ENCODE data around the gene CLDN8.

CLDN8 gene

DNA sequence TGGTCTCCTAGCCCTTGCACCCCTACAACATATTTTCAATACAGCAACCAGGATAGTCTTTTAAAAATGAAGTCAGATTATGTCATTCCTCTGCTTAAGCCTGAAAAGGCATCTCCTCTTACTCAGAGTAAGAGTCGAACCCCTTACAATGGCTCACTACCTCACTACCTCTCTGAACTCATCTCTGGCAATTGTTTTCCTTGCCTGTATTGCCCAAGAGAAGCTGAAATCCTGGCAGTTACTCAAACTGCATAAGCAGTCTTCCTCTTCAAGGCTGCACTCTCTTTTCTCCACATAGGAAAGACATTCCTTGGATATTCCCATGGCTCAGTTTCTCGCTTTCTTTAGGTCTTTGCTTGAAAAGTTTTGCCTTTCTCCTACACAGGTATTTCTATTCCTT, 22.7 kb downstream of the CLDN8 start:
- no peak overlapping the region for H3K4me3 ChIP-seq (ENCODE audit: control insufficient read depth, low read depth, low read length)
- no peak for TF ChIP-seq CTCF (IDR thresholded peaks at IDR 0.05; ENCODE audit: control insufficient read depth, insufficient read depth, low read depth, low read length, missing control alignments)
- DNase-seq (ENCODE audit: low read depth): no peak

- no peak for TF ChIP-seq CTCF (IDR thresholded peaks at IDR 0.05; ENCODE audit: control insufficient read depth, insufficient read depth, low read depth, low read length, missing control alignments)
- H3K4me3 ChIP-seq (ENCODE audit: control insufficient read depth, low read depth, low read length): no peak overlapping the region
- no peak for DNase-seq (ENCODE audit: low read depth)
These were observed 25.3 kb downstream of the CLDN8 start for GRCh38 chr21:30190554-30190953.

GRCh38 chr21:30189773-30190172, 26.1 kb downstream of the CLDN8 start:
- TF ChIP-seq CTCF (IDR thresholded peaks at IDR 0.05; ENCODE audit: control insufficient read depth, insufficient read depth, low read depth, low read length, missing control alignments): no peak
- no peak overlapping the region for H3K4me3 ChIP-seq (ENCODE audit: control insufficient read depth, low read depth, low read length)
- DNase-seq (ENCODE audit: low read depth): no peak

- no peak for TF ChIP-seq CTCF (IDR thresholded peaks at IDR 0.05; ENCODE audit: control insufficient read depth, insufficient read depth, low read depth, low read length, missing control alignments)
- H3K4me3 ChIP-seq (ENCODE audit: control insufficient read depth, low read depth, low read length): no peak overlapping the region
- DNase-seq (ENCODE audit: low read depth): no peak
These were observed 29.7 kb downstream of the CLDN8 start for GRCh38 chr21:30186242-30186641.

DNA sequence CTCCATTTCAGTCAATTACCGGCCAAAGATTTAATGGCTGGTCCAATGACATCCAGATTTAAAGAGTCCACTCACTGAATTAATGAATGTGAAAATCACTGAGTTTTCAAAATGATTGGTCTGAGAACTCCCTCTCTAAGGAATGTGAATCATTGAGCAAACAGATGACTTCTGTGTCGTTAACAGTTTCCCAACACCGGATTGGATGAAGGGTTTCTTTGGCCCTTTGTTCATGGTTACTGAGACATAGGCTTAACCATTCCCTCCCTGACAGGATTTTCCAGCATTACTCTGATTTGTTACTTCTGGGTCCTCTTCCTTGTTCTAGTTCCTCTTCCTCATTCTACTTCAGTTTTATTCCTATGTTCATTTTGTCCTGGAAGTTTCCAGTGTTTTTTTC, 47.8 kb downstream of the CLDN8 start:
- TF ChIP-seq CTCF (IDR thresholded peaks at IDR 0.05; ENCODE audit: control insufficient read depth, insufficient read depth, low read depth, low read length, missing control alignments): no peak
- DNase-seq (ENCODE audit: low read depth): no peak
- H3K4me3 ChIP-seq (ENCODE audit: control insufficient read depth, low read depth, low read length): no peak overlapping the region

DNA sequence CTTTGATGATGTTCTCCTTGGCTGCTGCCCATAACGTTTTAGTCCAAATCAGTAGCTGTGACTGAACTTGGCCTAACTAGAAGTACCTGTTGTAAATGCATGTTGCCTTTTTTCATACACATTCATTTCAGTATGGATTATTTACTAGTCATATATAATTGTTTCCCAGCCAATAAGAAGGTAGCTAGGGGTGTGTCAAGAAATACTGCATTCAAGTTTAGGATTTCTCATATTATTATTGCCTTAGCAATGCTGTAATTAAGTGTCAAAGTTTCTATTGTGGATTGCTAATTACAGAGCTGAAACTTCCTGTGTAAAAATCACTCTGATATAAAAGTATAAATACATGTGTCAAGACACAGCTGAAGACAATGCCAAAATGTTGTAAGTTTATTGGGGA, 49.2 kb downstream of the CLDN8 start, which contains the start of gene CLDN17:
Gene CLDN17 (minus strand): TSS at position 101 of the 400 bp plus-strand sequence. CDS start 188 bp downstream, outside the sequence.
- no peak for TF ChIP-seq CTCF (IDR thresholded peaks at IDR 0.05; ENCODE audit: control insufficient read depth, insufficient read depth, low read depth, low read length, missing control alignments)
- H3K4me3 ChIP-seq (ENCODE audit: control insufficient read depth, low read depth, low read length): no peak within 1 kb of the TSS
- no peak for DNase-seq (ENCODE audit: low read depth)

DNA sequence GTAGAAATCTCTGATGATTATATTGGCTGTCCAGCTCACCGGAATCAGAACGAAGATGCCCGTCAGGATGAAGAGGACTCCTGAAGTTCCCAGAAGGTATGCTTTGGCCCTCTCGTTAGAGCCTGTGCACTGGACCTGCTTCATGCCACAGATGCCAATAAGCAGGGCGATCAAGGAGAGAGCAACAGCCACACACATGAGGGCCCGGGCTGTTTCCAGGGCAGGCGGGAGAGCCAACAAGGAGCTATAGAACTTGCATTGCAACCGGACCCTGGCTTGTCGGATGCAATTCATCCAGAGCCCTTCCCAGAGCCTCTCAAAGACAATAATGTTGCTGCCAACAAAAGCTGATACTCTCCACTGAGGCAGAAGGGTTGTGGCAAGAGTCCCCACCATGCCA, 49.7 kb downstream of the CLDN8 start:
- no peak overlapping the region for H3K4me3 ChIP-seq (ENCODE audit: control insufficient read depth, low read depth, low read length)
- TF ChIP-seq CTCF (IDR thresholded peaks at IDR 0.05; ENCODE audit: control insufficient read depth, insufficient read depth, low read depth, low read length, missing control alignments): no peak
- DNase-seq (ENCODE audit: low read depth): no peak
